Activated naive CD4-positive, alpha-beta T cell treated with anti-CD3 and anti-CD28 coated beads, Interleukin-2, amount 50 U/mL, for 72 hours (primary cell): ENCODE data around the gene PAQR5. TPM values are rescaled to one million over a fixed set of nuclear protein-coding genes. Genes with fewer than 3 reads are reported as not detected.
"Not testable (repeated sequence)": the region's sequence is repeated elsewhere in the genome, so short reads cannot be mapped to it uniquely, and the experiment has no call there.

Experiments
- ATAC-seq, 2 donors: fragments of 150-1000 bp; cut with Tn5 transposase; 2 replicates each; pipeline ENCODE4 v1.10.0; 2021; ENCODE audit warnings: mild to moderate bottlenecking in 2 of 2, moderate library complexity in 2 of 2
- DNase-seq, 2 donors: peaks; one replicate each; pipeline ENCODE4 v3.0.0; 2021 to 2022; ENCODE audit warnings: low spot score in 2 of 2
- H3K27ac Mint-ChIP-seq, 2 donors: one replicate each; pipeline ENCODE4 v1.8.0; 2022; ENCODE audit warnings: mild to moderate bottlenecking in 2 of 2, mixed read lengths in 2 of 2
- H3K36me3 Mint-ChIP-seq, 2 donors: one replicate each; pipeline ENCODE4 v1.8.0; 2022; ENCODE audit warnings: mixed read lengths in 2 of 2
- H3K9me3 Mint-ChIP-seq, 2 donors: one replicate each; pipeline ENCODE4 v1.8.0; 2022; ENCODE audit warnings: mixed read lengths in 2 of 2
- total RNA-seq, 2 donors: library from RNA; stranded (reverse); gene quantifications; one replicate each; pipeline ENCODE4 v1.2.3, GENCODE V29; 2022

The PAQR5 gene
- total RNA-seq, 2 donors from 2014 or later = 0.04 TPM; not detected in 1

DNA sequence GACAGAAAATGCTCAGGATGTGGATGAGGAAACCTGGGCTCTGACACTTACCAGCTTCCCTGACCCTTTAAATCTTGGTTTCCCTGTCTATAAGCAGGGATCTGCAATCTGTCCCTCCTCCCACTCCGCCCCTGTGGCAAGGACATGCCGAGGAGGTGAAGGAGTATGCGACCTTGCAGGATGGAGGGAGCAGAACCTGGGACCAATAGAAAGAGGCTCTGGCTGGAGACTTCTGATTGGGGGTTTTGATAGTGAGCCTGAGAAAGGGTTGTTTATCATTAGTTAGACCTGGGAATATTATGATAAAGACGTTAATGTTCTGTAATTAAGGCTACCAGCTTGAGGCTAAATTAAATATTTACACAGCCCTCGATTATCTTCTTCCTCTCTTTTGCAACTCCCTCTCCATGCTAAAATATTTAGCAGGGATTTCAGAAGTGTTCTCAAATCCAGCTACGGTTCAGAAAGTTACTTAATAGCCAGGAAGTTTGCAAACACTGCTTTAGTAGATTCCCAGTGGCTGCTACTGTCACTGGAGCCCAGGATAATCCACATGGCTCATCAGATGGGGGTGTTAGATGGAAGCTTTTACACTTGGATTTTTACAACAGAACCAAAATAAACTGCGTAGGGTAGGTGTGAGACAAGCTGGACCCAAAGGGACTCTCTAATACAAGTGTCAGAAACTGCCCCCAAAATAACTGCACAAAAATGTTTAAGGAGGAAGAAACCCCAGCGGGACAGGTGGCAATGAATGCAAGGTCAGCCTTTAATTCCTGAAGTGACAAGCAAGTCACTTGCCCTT is 9.2 kb upstream of the PAQR5 start:
- Mint-ChIP-seq H3K36me3 (no peaks in the 10 kb centered on the region), H3K9me3 (no peaks in the 10 kb centered on the region), H3K27ac (no peak overlapping the region)
- DNase-seq (no peak), ATAC-seq (no peak)

DNA sequence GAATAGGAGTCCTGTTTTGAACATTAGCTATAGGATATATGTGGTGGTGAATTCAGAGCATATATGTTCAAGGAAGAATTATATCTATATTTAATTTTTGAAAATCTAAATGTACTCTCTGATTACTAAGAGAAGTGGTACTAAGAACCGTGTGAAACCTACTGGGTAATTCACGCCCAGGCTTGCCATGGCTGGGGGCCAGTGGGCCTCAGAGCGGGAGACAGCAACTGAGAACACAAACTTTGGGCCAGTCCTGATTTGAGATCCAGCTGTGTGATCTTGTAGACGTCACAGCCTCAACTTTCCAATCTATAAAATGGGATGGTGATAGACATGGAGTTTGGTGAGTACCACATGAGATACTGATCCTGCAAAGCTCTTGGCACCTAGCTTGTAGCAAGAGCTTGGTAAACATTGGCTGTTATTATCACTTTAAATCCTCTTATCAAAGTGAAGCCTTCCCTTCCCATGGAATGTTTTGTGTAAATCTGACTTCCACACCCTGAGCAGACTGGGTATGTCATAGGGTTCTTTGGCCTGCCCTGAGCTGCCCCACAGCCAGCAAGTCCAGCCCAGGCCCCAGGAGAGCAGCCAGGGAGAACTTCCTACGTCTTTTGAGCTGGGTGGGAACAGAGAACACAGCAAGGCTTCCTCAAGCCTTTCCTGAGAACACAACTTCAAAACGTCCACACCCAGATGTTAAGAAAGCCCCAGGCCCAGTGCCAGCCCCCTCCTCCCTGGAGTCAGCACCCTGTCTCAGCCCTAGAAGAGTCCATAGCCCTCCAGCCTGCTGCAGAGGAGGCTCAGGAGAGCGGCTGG is 8.2 kb upstream of the PAQR5 start:
- DNase-seq = no peak
- Mint-ChIP-seq H3K9me3 (no peaks in the 10 kb centered on the region), H3K27ac (no peak overlapping the region), H3K36me3 (no peaks in the 10 kb centered on the region)
- ATAC-seq = no peak

DNA sequence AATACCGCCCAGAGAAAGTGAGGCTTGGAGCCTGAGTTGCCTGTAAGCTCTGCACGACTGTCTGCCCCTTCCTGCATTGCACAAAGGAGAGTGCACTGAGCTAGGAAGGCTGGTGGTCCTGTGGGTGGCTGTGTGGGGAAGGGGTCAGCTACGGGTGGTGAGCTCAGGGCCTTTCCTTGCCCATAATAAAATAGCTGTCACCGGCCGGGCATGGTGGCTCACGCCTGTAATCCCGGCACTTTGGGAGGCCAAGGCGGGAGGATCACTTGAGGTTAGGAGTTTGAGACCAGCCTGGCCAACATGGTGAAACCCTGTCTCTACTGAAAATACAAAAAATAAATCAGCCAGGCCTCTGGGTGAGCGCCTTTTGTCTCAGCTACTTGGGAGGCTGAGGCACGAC is 7.1 kb upstream of the PAQR5 start:
- not testable (repeated sequence) for ATAC-seq, H3K36me3 Mint-ChIP-seq, DNase-seq, H3K9me3 Mint-ChIP-seq, H3K27ac Mint-ChIP-seq

DNA sequence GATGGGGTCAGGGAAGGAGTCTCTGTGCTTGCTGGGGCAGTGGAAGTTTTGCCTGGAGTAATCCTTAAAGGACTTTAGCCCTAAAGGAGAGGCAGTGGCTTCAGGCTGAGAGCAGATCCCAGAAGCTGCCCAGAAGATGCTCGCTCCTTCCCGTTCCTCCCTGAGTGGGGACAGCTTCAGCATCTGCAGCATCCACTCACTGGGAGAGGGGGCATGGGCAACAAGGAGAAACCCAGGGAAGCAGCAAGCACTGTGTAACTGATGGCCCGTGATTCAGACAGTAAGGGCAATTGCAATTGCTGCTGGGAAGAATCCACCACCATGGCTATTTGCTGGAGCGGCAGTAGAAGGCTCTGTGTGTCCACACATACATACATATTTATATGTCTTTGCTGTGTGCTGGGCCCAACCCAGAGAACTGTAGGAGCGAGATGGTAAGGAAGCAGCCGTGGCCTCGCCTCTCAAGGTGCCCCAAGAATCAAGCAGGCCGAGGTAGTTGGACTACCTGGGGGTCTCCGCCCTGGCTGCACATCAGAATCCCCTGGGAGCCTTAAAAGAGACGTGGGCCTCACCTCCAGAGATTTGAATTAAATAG is 5.8 kb upstream of the PAQR5 start:
- DNase-seq = no peak
- Mint-ChIP-seq H3K36me3 (no peaks in the 10 kb centered on the region), H3K27ac (no peak overlapping the region), H3K9me3 (no peaks in the 10 kb centered on the region)
- ATAC-seq = no peak

DNA sequence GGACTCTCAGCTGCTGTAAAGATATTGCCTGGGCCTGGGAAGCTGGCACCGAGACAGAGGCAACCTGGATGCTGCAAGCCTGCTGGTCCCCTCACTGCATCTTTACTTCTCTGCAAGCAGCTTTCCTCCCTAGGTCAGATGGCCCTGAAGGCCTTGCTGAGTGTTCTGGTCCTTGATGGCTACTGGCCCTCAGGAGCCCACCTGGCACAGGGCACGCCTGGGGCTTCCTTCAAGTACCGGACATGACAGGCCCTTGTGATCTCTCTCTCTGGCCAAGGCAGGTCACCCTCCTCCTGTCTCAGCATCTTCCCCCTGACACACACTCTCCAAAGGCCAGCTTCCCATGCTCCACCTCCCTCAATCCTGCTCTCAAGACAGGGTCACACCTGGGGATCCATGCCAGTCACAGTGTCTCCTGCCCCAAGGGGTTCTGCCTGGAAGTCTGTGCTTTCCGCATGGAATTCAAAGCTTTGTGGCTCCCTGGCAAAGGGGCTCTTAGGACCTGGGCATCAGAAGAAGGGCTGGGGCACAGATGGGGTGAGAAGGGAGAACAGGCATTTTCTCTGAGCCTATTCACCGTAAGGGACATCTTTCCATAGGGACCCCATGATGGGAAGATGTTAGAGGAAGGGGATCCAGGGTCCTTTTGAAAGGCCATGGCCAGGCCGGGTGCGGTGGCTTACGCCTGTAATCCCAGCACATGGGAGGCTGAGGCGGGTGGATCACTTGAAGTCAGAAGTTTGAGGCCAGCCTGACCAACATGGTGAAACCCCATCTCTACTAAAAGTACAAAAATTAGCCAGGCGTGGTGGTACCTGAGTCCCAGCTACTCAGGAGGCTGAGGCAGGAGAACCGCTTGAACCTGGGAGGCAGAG is 4.7 kb upstream of the PAQR5 start:
- no peaks in the 10 kb centered on the region for H3K36me3 Mint-ChIP-seq
- no peak for DNase-seq
- no peaks in the 10 kb centered on the region for H3K9me3 Mint-ChIP-seq
- ATAC-seq = no peak
- no peak overlapping the region for H3K27ac Mint-ChIP-seq

DNA sequence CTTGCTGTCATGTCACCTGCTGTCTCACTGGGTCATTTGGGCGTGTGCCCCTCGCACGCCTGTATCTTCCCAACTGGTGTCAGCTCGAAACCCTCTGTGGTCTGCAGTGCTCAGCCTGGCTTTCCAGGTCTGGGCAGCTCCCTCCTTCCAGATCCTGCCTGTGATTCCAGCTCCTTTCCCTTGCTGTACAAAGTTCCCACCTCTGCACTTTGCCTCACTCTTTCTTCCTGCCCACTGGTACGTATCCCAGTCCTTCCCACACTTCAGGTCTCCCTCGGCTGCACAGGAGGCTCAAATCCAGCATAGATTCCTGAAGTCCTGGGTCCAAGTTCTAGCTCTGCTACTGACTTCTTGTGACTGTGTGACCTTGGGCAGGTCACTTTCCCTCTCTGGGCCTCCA is 2.1 kb upstream of the PAQR5 start:
- no peak overlapping the region for H3K27ac Mint-ChIP-seq
- no peaks in the 10 kb centered on the region for H3K36me3 Mint-ChIP-seq
- no peaks in the 10 kb centered on the region for H3K9me3 Mint-ChIP-seq
- ATAC-seq (no peak), DNase-seq (no peak)

DNA sequence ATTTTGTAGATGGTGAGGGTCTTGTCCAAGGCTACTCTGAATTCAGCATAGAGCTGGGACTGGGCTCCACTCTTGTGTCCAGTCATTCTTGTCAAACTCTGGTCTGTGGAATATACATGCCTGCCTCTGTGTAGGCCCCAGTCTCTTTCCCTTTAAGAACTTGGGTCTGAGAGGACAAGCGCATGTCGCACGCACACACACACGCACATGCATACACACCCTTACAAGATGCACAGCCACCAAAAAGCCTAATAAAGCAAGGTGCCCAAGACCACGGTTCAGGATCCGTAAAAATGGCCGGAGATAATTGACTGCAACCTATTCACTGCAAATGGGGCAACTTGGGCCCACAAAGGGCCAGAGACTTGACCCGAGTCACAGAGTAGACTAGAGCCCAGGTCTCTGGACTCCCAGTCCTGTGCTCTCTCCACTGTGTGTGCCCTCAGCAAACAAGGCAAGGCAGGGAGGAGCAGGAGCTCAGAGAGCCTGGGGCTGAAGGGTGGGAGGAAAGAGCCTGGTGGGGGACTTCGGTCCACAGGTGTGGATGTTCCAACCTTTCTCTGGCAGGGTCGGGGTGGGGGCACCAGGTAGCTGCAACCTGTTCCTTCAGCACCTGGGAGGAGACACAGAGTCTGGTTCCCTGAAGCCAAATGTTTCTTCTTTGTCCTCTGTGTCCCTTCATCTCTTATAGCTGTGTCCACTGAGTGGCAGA is 914 bp upstream of the PAQR5 start:
- H3K27ac Mint-ChIP-seq = no peak overlapping the region
- H3K9me3 Mint-ChIP-seq = no peaks in the 10 kb centered on the region
- DNase-seq (no peak), ATAC-seq (no peak)
- no peaks in the 10 kb centered on the region for H3K36me3 Mint-ChIP-seq

DNA sequence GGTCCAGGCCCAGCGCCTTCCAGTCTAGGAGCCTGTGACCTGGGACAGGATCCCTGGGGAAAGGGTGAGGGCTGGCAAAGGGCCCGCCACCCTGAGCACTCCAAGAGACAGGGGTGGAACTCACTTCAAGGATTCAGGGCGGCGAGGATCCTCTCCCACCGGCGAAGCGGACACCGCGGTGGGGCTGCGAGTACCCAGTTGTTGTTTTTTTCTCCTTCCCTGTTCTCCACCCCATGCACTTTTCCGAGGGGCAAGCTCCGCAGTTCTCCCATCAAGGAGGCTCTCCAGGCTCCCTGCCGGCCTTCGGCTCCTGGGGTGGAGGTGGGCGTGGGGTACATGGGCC is 387 bp upstream of the PAQR5 start:
- Mint-ChIP-seq H3K36me3 (no peaks in the 10 kb centered on the region), H3K27ac (no peak overlapping the region), H3K9me3 (no peaks in the 10 kb centered on the region)
- ATAC-seq (no peak), DNase-seq (no peak)

DNA sequence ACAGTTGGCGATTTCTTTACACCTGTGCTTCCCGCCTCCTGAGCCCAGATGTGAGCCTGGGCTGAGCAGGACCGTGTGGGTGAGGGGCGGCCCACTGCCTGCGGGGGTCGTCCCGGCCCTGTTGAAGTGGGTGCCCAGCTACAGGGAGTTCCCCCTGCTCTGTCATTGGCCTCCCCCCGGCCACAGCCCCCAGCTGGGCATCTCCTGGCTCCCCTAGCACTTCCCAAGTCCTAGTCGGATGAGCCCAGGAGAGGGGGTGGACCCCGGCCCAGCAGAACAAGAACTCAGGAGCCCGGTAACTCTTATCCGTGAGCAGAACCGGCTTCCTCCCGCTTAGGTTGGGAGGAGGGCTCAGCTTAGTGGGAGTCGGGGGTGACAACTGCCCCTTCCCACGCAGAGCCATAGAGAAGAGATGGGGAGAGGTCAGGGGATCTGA is 757 bp downstream of the PAQR5 start:
- Mint-ChIP-seq H3K27ac (no peak overlapping the region), H3K36me3 (no peaks in the 10 kb centered on the region), H3K9me3 (no peaks in the 10 kb centered on the region)
- DNase-seq (no peak), ATAC-seq (no peak)

DNA sequence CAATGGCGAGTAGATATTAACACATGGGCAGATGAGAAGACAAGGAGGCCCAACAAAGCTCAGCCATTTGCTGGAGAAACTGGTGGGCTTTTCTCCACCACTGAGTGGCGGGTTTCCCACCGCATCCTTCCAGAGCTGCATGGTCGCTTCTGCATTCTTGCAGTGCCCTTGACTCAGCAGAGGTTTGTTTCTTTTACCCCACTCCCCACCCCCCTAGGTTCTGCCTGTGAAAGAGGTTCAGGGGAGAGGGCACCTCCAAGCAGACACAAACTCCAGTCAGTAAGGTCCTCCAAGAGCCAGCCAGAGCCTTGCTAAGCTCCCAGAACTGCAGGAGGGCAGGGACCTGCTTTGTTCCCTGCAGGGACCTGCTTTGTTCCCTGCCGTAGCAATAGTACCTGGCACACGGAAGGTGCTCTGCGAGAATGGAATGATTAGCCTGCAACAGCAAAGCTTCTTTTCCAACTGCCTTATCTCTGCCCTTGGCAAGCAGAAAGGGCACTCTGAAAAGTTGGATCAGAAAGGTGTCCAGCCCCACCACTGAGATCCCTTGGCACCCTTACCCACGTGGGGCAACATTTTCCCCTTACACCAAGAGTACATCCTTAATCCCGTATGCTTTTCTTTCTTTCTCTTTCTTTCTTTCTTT is 1.4 kb downstream of the PAQR5 start:
- ATAC-seq = no peak
- no peak for DNase-seq

DNA sequence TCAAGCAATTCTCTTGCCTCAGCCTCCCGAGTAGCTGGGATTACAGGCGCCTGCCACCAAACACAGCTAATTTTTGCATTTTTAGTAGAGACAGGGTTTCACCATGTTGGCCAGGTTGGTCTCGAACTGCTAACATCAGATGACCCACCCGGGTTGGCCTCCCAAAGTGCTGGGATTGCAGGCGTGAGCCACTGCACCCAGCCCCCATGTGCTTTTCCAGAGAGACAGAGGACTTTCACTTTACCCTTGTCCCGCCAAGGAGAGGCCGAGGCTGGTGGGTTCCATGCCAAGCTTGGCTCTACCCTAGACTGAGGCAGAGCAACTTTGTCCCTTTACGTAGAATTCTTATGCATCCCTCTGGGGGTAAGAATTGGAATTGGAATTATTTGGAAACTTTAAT is 2.4 kb downstream of the PAQR5 start:
- H3K27ac Mint-ChIP-seq, ATAC-seq, H3K36me3 Mint-ChIP-seq, DNase-seq, H3K9me3 Mint-ChIP-seq: not testable (repeated sequence)

More for the DNA sequence above, 1.4 kb downstream of the PAQR5 start:
- H3K36me3 Mint-ChIP-seq = no peaks in the 10 kb centered on the region
- H3K9me3 Mint-ChIP-seq = no peaks in the 10 kb centered on the region
- H3K27ac Mint-ChIP-seq = no peak overlapping the region

DNA sequence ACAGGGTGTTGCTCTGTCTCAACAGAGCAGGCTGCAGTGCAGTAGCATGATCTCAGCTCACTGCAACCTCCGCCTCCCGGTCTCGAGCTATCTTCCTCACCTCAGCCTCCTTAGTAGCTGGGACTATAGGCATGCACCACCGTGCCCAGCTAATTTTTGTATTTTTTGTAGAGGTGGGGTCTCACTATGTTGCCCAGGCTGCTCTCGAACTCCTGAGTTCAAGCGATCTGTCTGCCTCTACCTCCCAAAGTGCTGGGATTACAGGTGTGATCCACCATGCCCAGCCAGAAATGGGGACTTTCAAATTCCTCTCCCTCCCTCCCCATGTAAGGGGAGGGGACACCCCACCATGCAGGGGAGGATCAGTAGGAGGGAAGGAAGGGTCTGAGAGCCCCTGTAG is 3.4 kb downstream of the PAQR5 start:
- DNase-seq, H3K36me3 Mint-ChIP-seq, H3K27ac Mint-ChIP-seq, ATAC-seq, H3K9me3 Mint-ChIP-seq: not testable (repeated sequence)

DNA sequence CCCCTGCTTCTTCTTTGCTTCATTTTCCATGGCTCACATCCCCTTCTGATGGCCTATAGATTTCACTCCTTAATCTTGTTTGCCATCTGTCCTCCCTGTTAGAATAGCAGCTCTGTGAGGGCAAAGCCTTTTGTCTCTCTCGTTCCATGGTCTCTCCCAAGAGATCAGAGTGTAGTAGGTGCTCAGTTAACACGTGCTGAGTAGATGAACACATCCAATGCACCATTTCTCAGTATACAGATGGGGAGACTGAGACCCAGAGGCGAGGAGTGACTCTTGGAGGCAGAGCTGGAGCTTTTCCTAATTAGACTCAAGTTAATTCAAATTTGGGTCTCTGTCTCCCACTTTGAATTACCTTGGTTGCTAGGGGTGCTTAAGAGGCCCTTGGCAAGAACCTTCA is 4.2 kb downstream of the PAQR5 start:
- Mint-ChIP-seq H3K36me3 (no peaks in the 10 kb centered on the region), H3K9me3 (no peaks in the 10 kb centered on the region), H3K27ac (no peak overlapping the region)
- ATAC-seq (no peak), DNase-seq (no peak)

DNA sequence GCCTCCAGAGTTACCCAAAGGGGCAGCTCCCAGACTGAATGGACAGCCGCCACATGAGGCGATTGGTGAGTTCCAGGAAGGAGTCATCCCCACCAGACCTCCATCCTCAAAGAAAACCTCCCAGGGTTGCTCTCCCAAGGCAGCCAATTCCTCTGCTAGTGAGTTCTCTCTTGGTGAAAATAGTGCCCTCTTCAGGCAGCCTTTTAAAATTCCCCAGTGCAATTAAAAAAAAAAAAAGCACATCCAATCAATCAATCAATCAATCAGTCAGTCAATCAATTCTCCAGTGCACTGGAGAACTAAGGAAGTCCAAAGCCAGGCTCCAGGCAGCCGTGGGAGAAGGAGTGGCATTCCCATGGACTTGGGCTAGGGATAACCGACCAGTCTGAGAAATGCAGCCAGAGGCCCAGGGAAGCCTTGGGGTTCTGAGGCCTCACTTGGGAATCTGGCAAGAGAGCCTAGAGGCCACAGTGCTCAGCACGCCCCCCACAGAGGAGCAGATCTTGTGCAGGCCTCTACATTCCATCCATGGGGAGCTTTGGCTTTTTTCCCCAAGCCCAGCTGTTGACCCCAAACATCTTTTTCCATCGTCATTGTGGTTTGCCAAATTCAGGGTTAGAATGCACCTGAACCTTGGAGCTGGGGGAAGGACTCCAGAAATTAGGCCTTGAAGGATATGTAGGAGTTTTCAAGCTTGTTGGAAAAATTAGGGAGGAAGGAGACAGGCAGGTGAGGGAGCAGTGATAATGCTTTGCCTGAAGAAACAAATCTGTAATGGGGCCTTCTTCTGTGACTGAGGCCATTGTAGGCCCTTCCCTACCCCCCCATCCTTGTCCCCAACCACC is 4.8 kb downstream of the PAQR5 start:
- ATAC-seq = no peak
- no peaks in the 10 kb centered on the region for H3K36me3 Mint-ChIP-seq

DNA sequence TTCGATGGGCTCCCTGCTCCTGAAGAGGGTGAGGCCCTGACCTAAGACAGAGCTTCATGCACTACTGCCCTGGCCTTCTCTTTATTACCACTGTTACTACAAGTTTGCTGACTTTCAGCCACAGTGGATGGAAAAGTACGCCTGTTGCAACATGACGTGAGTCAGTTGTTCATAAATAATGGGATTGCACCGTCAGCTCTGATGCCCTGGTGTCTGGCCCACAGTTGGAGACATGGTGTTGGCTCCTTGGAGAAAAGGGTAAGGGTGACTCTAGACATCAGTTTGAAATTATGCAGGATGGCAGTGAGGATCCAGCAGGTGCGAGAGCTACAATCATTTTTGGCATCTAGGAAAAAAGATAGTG is 5.5 kb downstream of the PAQR5 start:
- DNase-seq = no peak
- Mint-ChIP-seq H3K27ac (no peak overlapping the region), H3K9me3 (no peaks in the 10 kb centered on the region), H3K36me3 (no peaks in the 10 kb centered on the region)
- ATAC-seq = no peak

More for the DNA sequence above, 4.8 kb downstream of the PAQR5 start:
- H3K27ac Mint-ChIP-seq = no peak overlapping the region
- H3K9me3 Mint-ChIP-seq = no peaks in the 10 kb centered on the region
- no peak for DNase-seq
